Femur (tissue), 1 donor: ENCODE measurements around the gene CPED1.
"Not testable (repeated sequence)": the region's sequence is repeated elsewhere in the genome, so short reads cannot be mapped to it uniquely, and the experiment has no call there.

Experiments
- DNase-seq: peaks from one replicate; pipeline ENCODE4 v3.0.0-alpha.2; 2017

The CPED1 gene

GRCh38 chr7:121020989-121021969 lies 32.8 kb downstream of the CPED1 start:
- no peak for DNase-seq

DNA sequence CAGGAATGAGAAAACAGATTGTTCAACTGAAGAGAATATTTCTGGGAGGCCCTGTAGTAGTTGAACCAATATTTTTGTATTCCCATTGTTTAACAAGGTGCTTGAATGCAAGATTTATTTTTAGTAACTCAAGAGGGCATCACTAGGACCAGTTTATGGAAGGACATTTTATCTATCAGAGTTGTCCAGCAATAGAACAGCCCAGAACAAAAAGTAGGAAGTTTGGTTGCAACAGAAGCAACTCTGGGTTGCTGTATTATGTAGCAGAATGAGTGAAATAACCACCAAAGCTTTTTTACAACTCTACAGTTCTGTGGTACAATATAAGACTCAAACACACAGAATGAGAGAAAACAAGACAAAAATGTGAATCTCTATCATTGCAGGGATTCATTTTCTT lies 34.7 kb downstream of the CPED1 start:
- DNase-seq = no peak

DNA sequence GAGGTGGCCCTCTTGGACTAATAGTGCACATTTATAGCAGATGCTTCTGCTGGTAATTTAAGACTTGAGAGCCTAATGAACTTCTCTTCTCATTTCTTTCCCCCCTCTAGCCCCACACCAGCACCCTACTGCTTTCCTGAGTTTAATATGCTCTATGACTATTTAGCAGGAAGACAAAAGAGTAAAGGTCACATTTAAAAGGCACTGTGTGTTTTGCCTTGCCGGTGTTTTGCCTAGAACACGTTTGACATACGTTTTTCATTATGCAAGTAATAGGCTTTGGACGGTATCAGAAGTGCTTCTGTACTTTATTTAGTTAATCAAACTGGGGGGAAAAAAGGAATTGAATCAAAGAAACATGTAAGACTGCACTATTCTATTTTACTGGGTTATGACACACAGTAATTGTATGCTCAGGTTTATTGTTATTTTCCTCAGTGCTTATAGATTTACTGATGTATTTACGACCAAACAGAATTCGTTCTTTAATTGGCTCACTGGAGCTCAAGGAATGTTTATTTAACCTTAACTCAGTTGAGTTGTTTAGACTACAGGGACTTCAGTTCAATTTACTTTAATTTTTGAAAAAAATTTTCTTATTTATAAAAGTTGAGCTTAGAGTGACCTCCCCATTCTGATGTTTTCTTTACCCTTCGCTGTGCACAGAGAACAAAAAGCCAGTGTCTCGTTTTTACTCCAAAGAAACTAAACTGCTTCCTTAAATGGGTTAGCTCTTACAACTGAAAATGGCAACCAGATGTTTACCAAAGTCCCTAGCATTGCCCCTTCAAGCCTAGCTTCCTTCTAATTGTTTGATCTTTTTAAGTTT lies 35.4 kb downstream of the CPED1 start:
- no peak for DNase-seq

DNA sequence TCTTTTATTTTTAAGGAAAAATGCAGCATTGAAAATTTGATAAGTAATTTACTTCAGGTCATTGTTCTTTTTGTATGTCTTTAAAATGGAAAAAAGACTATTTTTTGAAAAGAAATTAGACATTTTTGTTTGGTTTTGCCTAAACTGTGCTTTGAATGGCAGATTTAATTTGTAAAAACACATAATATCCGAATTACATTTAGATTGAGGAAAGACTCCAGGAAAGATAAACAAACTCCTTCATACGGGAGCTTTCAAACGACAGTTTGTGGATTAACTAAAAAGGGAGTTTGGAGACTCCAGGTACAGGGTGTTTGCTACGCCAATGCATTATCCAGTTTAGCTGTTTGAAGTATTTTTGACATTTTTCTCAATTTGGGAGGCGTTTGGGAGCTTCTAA lies 36.1 kb downstream of the CPED1 start:
- DNase-seq = no peak

DNA sequence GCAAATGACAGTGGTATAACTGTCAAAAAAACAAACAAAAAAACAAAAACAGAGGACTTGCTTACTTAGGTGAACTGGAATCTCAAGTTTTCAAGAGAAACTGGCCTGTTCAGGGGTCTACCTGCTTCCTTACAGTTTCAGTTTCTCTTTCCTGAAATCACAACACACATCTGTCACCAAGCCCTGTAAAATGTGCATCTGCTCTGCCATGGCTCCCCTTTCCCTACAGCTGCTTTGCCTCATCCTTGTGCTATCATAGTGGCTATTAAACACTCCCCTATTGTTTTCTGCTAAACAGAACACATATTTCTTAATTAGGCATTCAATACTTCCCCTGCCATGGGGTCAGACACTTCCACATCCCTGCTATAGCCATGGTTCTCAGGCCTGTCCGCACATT lies 37.6 kb downstream of the CPED1 start:
- DNase-seq = no peak

DNA sequence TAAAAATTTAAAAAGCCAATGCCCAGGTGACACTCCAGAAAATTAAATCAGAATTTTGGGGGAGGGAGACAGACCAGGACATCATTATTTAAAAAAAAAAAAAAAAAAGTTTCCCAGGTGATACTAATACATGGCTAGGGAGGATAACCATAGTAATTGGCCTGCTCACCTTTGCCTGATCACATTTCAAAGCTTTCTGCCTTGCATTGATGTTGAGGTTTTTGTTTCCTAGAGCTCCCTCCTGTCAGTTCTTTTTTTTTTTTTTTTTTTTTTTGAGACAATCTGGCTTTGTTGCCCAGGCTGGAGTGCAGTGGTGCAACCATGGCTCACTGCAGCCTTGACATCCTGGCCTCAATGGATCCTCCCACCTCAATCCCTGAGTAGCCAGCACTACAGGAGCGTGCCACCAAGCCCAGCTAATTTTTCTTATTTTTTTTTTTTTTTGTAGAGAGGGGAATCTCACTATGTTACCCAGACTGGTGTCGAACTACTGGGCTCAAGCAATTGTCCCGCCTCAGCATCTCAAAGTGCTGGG lies 38.1 kb downstream of the CPED1 start:
- DNase-seq = no peak

GRCh38 chr7:121027761-121028669 lies 39.5 kb downstream of the CPED1 start:
- no peak for DNase-seq

DNA sequence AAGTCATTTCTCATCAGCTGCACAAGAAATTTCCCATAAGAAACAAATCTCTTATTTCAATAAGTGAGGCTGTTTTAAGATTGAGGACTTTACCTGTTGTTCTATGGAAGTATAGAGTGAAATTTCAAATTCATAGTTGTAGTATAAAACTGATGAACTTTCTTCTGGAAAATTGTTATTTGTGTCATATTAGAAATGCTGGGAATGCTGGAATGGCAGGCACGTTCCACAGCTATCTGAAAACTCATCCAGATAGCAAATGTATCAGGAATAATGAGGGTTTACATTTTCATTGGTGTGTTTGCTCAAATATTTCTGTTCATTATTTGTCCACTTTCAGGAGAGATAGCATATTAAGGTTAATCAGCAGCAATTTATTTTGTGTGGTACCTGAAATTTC lies 40.8 kb downstream of the CPED1 start:
- DNase-seq = no peak

DNA sequence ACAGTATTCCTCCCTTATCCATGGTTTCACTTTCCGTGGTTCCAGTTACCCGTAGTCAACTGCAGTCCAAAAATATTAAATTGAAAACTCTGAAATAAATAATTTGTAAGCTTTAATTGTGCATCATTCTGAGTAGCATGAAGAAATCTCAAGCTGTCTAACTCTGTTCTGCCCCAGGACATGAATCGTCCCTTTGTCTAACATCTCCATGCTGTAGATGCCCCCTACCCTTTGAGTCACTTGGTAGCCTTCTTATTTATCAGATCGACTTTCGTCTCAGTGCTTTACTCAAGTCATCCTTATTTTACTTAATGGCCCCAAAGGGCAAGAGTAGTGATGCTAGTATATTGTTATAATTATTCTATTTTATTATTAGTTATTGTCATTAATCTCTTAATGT lies 41.8 kb downstream of the CPED1 start:
- no peak for DNase-seq

GRCh38 chr7:121032645-121033460 lies 44.3 kb downstream of the CPED1 start:
- DNase-seq = no peak

- DNase-seq = no peak
Measured at GRCh38 chr7:121034929-121035328, 46.4 kb downstream of the CPED1 start.

- DNase-seq = not testable (repeated sequence)
Measured at GRCh38 chr7:121036776-121037175, 48.3 kb downstream of the CPED1 start.

DNA sequence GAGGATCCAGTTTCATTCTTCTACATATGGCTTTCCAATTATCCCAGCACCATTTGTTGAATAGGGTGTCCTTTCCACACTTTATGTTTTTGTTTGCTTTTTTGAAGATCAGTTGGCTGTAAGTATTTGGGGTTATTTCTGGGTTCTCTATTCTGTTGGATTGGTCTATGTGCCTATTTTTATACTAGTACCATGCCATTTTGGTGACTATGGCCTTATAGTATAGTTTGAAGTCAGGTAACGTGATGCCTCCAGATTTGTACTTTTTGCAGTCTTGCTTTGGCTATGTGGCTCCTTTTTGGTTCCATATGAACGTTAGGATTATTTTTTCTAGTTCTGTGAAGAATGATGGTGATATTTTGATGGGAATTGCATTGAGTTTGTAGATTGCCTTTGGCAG lies 48.8 kb downstream of the CPED1 start:
- not testable (repeated sequence) for DNase-seq

GRCh38 chr7:121037957-121038716 lies 49.6 kb downstream of the CPED1 start:
- DNase-seq = no peak

DNA sequence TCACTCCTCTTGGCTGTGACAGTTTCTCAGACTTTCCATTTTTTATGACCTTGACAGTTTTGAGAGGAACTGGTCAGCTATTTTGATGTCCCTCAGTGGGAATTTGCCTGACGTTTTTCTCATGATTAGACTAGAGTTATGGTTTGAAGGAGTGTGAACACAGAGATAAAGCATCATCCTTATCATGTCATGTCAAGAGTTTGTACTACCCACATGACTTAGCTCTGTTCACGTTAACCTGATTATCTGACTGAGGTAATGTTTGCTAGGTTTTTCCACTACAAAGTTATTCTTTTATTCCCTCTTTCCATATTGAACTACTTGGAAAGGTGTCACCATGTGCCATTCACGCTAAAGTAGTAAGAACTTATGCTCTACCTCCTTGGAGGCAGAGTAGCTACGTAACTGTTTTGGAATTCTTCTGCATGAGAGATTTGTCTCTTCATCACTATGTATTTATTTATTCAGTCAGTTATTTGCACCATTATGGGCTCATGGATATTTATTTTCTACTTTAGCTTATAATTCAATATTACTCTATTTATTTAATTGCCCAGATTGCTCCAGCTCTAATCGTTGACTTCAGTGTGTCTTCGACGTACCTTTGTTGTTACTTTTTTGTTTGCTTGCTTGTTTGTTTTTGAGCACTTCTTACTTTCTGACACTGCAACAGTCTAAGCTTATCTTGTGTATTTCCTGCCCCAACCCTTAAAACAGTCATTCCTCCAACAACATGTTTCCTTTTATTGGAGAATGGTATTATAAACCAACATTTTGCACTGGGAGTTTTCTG lies 50.4 kb downstream of the CPED1 start:
- DNase-seq = no peak

DNA sequence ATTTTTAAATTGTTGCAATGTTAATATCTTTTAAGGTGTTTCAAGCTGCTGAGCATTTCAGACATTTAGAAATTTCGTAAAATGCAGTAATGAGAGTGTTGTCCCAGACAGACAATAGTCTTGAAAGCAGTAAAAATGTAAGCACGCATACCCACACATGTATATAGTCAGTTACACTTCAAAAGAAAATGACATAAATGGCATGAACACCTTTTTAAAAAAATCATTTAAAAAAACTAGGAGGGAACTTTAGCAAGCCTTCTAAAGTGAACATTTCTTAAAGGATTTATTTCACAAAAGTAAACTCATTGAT lies 51.0 kb downstream of the CPED1 start:
- DNase-seq = no peak

GRCh38 chr7:121039994-121040393 lies 51.5 kb downstream of the CPED1 start:
- no peak for DNase-seq

- no peak for DNase-seq
Measured at GRCh38 chr7:121041516-121042148, 53.1 kb downstream of the CPED1 start.

GRCh38 chr7:121042195-121042594 lies 53.7 kb downstream of the CPED1 start:
- DNase-seq = no peak

- no peak for DNase-seq
Measured at GRCh38 chr7:121042899-121043298, 54.4 kb downstream of the CPED1 start.
